IMR-90 (cell line): ENCODE data around the gene PPP1R1C. TPM values are rescaled to one million over a fixed set of nuclear protein-coding genes. Genes with fewer than 3 reads are reported as not detected.

Source experiments
- ATAC-seq: fragments of 200-7000 bp; cut with Tn5 transposase; 2 replicates; pipeline ENCODE4 v1.9.1; 2020; ENCODE audit warnings: low read depth, mild to moderate bottlenecking, moderate library complexity
- BruUV-seq: library from RNA; stranded (reverse); fragments of 400-500 nt; replicated peaks from 2 replicates; lab custom pipeline; 2021; lab: Mats Ljungman, UMichigan
- CTCF ChIA-PET: fragments of 300-600 bp; formaldehyde crosslinking; extraction: SDS; loops from one replicate; lab custom pipeline; 2021; ENCODE audit warnings: antibody characterized with exemption; lab: Yijun Ruan, JAX
- POLR2A ChIA-PET: fragments of 300-600 bp; sonication (Branson Sonifier 250); formaldehyde crosslinking; loops from one replicate; lab custom pipeline; 2022; ENCODE audit warnings: antibody characterized with exemption; ENCODE audit not compliant: unreplicated experiment; lab: Charles Lee
- DNase-seq: peaks from one replicate; pipeline ENCODE4 v3.0.0; 2013
- H2AFZ ChIP-seq: replicated peaks from 2 replicates; pipeline ENCODE3; 2013; ENCODE audit warnings: low read length, mild to moderate bottlenecking; ENCODE audit not compliant: poor library complexity
- H2AK5ac ChIP-seq: 2 replicates; pipeline ENCODE4 v1.6.1; 2013; ENCODE audit warnings: low read depth, low read length, inconsistent platforms
- H2AK9ac ChIP-seq: replicated peaks from 2 replicates; pipeline ENCODE3; 2013; ENCODE audit warnings: mild to moderate bottlenecking, low read depth, low read length, moderate library complexity; ENCODE audit not compliant: poor library complexity
- H2BK120ac ChIP-seq: 2 replicates; pipeline ENCODE4 v1.6.1; 2013; ENCODE audit warnings: low read depth, low read length, inconsistent platforms
- H2BK15ac ChIP-seq: 3 replicates; pipeline ENCODE4 v1.6.1; 2013; ENCODE audit warnings: low read depth, low read length, inconsistent platforms
- H2BK20ac ChIP-seq: 2 replicates; pipeline ENCODE4 v1.6.1; 2013; ENCODE audit warnings: low read depth, mild to moderate bottlenecking, inconsistent platforms, low read length, moderate library complexity
- H2BK5ac ChIP-seq: 2 replicates; pipeline ENCODE4 v1.6.1; 2013; ENCODE audit warnings: mild to moderate bottlenecking, low read depth, low read length, inconsistent platforms; ENCODE audit not compliant: poor library complexity, severe bottlenecking
- H3K14ac ChIP-seq: replicated peaks from 2 replicates; pipeline ENCODE4 v1.6.1; 2013; ENCODE audit warnings: low read depth, low read length, inconsistent platforms
- H3K18ac ChIP-seq: 2 replicates; pipeline ENCODE4 v1.6.1; 2013; ENCODE audit warnings: low read depth, low read length, control low read depth
- H3K23ac ChIP-seq: 2 replicates; pipeline ENCODE4 v1.6.1; 2013; ENCODE audit warnings: low read depth, low read length, inconsistent platforms
- H3K27ac ChIP-seq: 2 replicates; pipeline ENCODE4 v1.5.1; 2013; ENCODE audit warnings: mild to moderate bottlenecking, control low read depth, low read length; ENCODE audit not compliant: insufficient read depth
- H3K27me3 ChIP-seq: 2 replicates; pipeline ENCODE4 v1.6.1; 2013; ENCODE audit warnings: low read length; ENCODE audit not compliant: control insufficient read depth, insufficient read depth
- H3K36me3 ChIP-seq: 2 replicates; pipeline ENCODE4 v1.6.1; 2013; ENCODE audit warnings: low read length, mixed read lengths; ENCODE audit not compliant: control insufficient read depth, insufficient read depth
- H3K4ac ChIP-seq: 2 replicates; pipeline ENCODE4 v1.6.1; 2013; ENCODE audit warnings: low read depth, low read length, inconsistent platforms
- H3K4me1 ChIP-seq: 2 replicates; pipeline ENCODE4 v1.6.1; 2013; ENCODE audit warnings: low read length, mixed read lengths; ENCODE audit not compliant: control insufficient read depth, insufficient read depth
- H3K4me2 ChIP-seq: 2 replicates; pipeline ENCODE4 v1.6.1; 2013; ENCODE audit warnings: low read depth, mild to moderate bottlenecking, control low read depth, low read length, moderate library complexity
- H3K4me3 ChIP-seq: 2 replicates; pipeline ENCODE4 v1.5.1; 2013; ENCODE audit warnings: low read depth, mild to moderate bottlenecking, control low read depth, low read length, moderate library complexity; ENCODE audit not compliant: insufficient read depth
- H3K56ac ChIP-seq: 2 replicates; pipeline ENCODE4 v1.6.1; 2013; ENCODE audit warnings: low read length, inconsistent platforms; ENCODE audit not compliant: insufficient read depth; ENCODE audit errors: extremely low read depth
- H3K79me1 ChIP-seq, 2 experiments: 2 replicates each; pipeline ENCODE4 v1.6.1; 2013; ENCODE audit warnings: low read length in 2 of 2, inconsistent platforms in 1 of 2, low read depth in 1 of 2
- H3K9ac ChIP-seq: 2 replicates; pipeline ENCODE4 v1.6.1; 2013; ENCODE audit warnings: low read depth, low read length, control low read depth
- H3K9me1 ChIP-seq: 2 replicates; pipeline ENCODE4 v1.6.1; 2013; ENCODE audit warnings: low read length, inconsistent platforms; ENCODE audit not compliant: insufficient read depth
- H3K9me3 ChIP-seq: 2 replicates; pipeline ENCODE4 v1.6.1; 2013; ENCODE audit warnings: low read length; ENCODE audit not compliant: control insufficient read depth, insufficient read depth
- H4K20me1 ChIP-seq: 2 replicates; pipeline ENCODE4 v1.6.1; 2013; ENCODE audit warnings: low read length, inconsistent platforms; ENCODE audit not compliant: insufficient read depth
- H4K5ac ChIP-seq: 2 replicates; pipeline ENCODE4 v1.6.1; 2013; ENCODE audit warnings: mild to moderate bottlenecking, low read depth, low read length, control low read depth
- H4K8ac ChIP-seq, 2 experiments: 2 replicates each; pipeline ENCODE4 v1.6.1; 2013; ENCODE audit warnings: low read depth in 2 of 2, low read length in 2 of 2, control low read depth in 1 of 2, inconsistent platforms in 1 of 2
- H4K91ac ChIP-seq: 2 replicates; pipeline ENCODE4 v1.6.1; 2013; ENCODE audit warnings: low read depth, low read length, inconsistent platforms; ENCODE audit not compliant: insufficient read depth
- CEBPB ChIP-seq: IDR thresholded peaks from 2 replicates; pipeline ENCODE4 v1.6.1; 2012; ENCODE audit warnings: low read depth, low read length, improper control_type of control experiment
- FOS ChIP-seq: fragments of 150-350 bp; IDR thresholded peaks from 2 replicates; pipeline ENCODE4 v1.6.1; 2016; ENCODE audit warnings: low read depth, low read length
- POLR2A ChIP-seq: IDR thresholded peaks from 2 replicates; pipeline ENCODE4 v1.6.1; 2012; ENCODE audit warnings: mild to moderate bottlenecking, low read depth, low read length
- WGBS, 2 experiments: methylation state at CpG; one replicate each; pipeline versions ENCODE4 v1.1.5 to v1.1.7; 2013; ENCODE audit warnings: missing lambda C conversion rate in 2 of 2; ENCODE audit not compliant: insufficient read length in 1 of 2; ENCODE audit errors: extremely low coverage in 2 of 2; 5-methylcytosine and 5-hydroxymethylcytosine counted together
- dilution Hi-C: fragments of 300-500 bp; cut with HindIII; formaldehyde crosslinking; loops from one replicate; pipeline ENCODE4 v1.14.3; 2018; ENCODE audit warnings: low sequenced_read_pairs; ENCODE audit not compliant: unreplicated experiment
- in situ Hi-C: fragments of 300-500 bp; cut with MboI; formaldehyde crosslinking; loops from 3 replicates; pipeline ENCODE4 v1.14.3; 2019; ENCODE audit warnings: low sequenced_read_pairs, inconsistent platforms, mixed read lengths
- intact Hi-C: fragments of 100-400 bp; cut with micrococcal nuclease; formaldehyde crosslinking; loops from 2 replicates; pipeline ENCODE4 v1.10.0; 2022
- polyA plus RNA-seq, 3 experiments: library from polyadenylated mRNA; depleted of rRNA; stranded (reverse); fragments of >200 nt; gene quantifications; 2 replicates each; pipeline ENCODE4 v1.2.3, GENCODE V29; 2012; ENCODE audit warnings: low replicate concordance in 1 of 3
- total RNA-seq: library from RNA; depleted of rRNA; stranded (reverse); fragments of >200 nt; gene quantifications from 2 replicates; pipeline ENCODE4 v1.2.3, GENCODE V29; 2012
- TF ChIP-seq, protein P1 (sequence below): fragments of 150-350 bp; IDR thresholded peaks from 2 replicates; pipeline ENCODE4 v1.6.1; 2016; ENCODE audit warnings: low read depth, mild to moderate bottlenecking, low read length, moderate library complexity, borderline replicate concordance

PPP1R1C gene
- total and polyA plus RNA-seq, 2 of the 4 experiments (the other 2 are of a cell fraction): 0.10 to 0.36 TPM

DNA sequence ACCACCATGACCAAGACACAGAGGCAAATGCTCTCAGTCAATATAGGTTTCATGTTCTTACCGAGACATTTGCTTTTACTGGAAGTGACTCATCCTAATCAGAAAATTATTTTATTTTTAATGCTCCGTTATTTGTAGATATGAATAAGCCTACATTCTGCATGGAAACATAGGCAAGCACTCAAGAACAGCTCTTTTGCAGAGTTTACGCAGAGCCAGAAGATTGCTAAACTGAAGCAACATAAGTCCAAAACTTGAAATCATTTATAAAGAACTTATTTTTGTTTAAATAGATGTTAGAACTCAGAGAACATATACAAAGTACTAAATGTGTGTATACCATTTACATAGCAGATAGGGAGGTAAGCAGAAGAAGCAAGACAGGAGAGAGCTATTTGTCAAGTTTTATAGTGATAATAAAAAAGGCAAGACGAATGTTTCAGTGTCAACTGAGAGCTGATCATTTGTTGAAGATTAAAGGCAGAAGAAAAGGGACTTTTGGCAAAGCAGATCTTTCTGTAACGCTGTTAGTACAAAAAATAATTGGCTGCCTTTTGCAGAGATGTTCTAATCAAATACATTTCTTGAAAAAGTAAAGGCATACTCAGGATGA is 12.4 kb upstream of the PPP1R1C start:
- no peaks in the 10 kb centered on the region for H3K36me3 ChIP-seq
- no peaks in the 10 kb centered on the region for H3K9me1 ChIP-seq
- ChIA-PET POLR2A (no interaction called here), CTCF (no interaction called here)
- no peaks in the 10 kb centered on the region for H4K20me1 ChIP-seq
- TF ChIP-seq CEBPB (no peak), FOS (no peak), POLR2A (no peak)
- TF ChIP-seq, protein P1, sequence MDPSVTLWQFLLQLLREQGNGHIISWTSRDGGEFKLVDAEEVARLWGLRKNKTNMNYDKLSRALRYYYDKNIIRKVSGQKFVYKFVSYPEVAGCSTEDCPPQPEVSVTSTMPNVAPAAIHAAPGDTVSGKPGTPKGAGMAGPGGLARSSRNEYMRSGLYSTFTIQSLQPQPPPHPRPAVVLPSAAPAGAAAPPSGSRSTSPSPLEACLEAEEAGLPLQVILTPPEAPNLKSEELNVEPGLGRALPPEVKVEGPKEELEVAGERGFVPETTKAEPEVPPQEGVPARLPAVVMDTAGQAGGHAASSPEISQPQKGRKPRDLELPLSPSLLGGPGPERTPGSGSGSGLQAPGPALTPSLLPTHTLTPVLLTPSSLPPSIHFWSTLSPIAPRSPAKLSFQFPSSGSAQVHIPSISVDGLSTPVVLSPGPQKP: no peak
- H4K5ac ChIP-seq: no peak overlapping the region
- ATAC-seq (peak; percentile 21), DNase-seq (no peak)
- H3K14ac ChIP-seq: no peak overlapping the region
- H3K9ac ChIP-seq: no peak overlapping the region
- intact Hi-C loops (no loop called here), dilution Hi-C loops (no loop called here), in situ Hi-C loops (no loop called here)
- no peak overlapping the region for H2BK20ac ChIP-seq
- H3K4me1 ChIP-seq: no peaks in the 10 kb centered on the region; the same call in 1 of the 2 replicates
- no peak overlapping the region for H2AK5ac ChIP-seq
- H3K56ac ChIP-seq: no peak overlapping the region; the same call in 1 of the 2 replicates
- no peak overlapping the region for H3K18ac ChIP-seq
- no peaks in the 10 kb centered on the region for H3K79me1 ChIP-seq
- no peak overlapping the region for H3K27ac ChIP-seq
- no peak overlapping the region for H2AK9ac ChIP-seq
- H3K23ac ChIP-seq: no peak overlapping the region
- H2BK5ac ChIP-seq: no peak overlapping the region
- H3K4ac ChIP-seq: no peak overlapping the region
- H2BK15ac ChIP-seq: no peak overlapping the region
- no peak overlapping the region for H3K4me3 ChIP-seq
- no peak overlapping the region for H3K4me2 ChIP-seq
- H4K8ac ChIP-seq: no peak overlapping the region
- no TSS peak for BruUV-seq
- no peak overlapping the region for H4K91ac ChIP-seq
- H3K27me3 ChIP-seq: no peaks in the 10 kb centered on the region
- H3K9me3 ChIP-seq: no peaks in the 10 kb centered on the region
- no peak overlapping the region for H2AFZ ChIP-seq
- 71% methylated on average over 1 of the region's 5 CpGs; no CpG with 5 or more reads in 1 of the 2 experiments for WGBS, 2 experiments
- no peak overlapping the region for H2BK120ac ChIP-seq
